Retinal pigment epithelial cell (primary cell): Measurements from ENCODE around the gene ADAM19.

Experiments used
- DNase-seq: peaks from one replicate; pipeline ENCODE4 v3.0.0-alpha.2; 2010; ENCODE audit warnings: low read depth
- H3K4me3 ChIP-seq: 2 replicates; pipeline ENCODE4 v1.5.1; 2011; ENCODE audit warnings: mild to moderate bottlenecking, low read length, control low read depth, moderate library complexity
- TF ChIP-seq, protein P1 (sequence below): conservative IDR thresholded peaks from 2 replicates; pipeline ENCODE4 v1.5.1; 2011; ENCODE audit warnings: low read depth, low read length, control low read depth, inconsistent platforms

The ADAM19 gene

GRCh38 chr5:157496864-157497263 is 78.7 kb downstream of the ADAM19 start:
- DNase-seq: no peak
- no peak overlapping the region for H3K4me3 ChIP-seq
- TF ChIP-seq, protein P1, sequence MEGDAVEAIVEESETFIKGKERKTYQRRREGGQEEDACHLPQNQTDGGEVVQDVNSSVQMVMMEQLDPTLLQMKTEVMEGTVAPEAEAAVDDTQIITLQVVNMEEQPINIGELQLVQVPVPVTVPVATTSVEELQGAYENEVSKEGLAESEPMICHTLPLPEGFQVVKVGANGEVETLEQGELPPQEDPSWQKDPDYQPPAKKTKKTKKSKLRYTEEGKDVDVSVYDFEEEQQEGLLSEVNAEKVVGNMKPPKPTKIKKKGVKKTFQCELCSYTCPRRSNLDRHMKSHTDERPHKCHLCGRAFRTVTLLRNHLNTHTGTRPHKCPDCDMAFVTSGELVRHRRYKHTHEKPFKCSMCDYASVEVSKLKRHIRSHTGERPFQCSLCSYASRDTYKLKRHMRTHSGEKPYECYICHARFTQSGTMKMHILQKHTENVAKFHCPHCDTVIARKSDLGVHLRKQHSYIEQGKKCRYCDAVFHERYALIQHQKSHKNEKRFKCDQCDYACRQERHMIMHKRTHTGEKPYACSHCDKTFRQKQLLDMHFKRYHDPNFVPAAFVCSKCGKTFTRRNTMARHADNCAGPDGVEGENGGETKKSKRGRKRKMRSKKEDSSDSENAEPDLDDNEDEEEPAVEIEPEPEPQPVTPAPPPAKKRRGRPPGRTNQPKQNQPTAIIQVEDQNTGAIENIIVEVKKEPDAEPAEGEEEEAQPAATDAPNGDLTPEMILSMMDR: no peak

GRCh38 chr5:157494178-157494832 is 81.3 kb downstream of the ADAM19 start:
- no peak for DNase-seq
- no peak overlapping the region for H3K4me3 ChIP-seq
- TF ChIP-seq, protein P1: no peak

DNA sequence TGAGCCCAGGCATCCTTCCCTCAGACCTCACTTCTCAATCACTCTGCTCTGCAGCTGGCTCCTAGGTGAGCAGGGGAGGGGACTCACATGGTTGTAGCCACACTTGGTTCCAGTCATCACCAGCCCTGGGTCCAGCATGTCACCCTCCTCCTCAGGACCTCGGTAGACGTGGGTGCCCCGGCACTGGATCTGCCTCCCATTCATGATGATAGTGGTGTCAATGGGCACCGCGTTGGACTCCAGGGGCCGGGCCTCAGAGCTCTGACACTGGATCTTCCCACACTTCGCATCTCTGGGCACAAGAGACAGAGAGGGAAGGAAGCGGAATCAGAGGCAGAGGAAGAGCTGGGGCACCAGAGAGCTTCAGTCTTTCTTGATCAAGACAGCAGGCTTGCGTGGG is 82.7 kb downstream of the ADAM19 start:
- TF ChIP-seq, protein P1: no peak
- no peak for DNase-seq
- no peak overlapping the region for H3K4me3 ChIP-seq

DNA sequence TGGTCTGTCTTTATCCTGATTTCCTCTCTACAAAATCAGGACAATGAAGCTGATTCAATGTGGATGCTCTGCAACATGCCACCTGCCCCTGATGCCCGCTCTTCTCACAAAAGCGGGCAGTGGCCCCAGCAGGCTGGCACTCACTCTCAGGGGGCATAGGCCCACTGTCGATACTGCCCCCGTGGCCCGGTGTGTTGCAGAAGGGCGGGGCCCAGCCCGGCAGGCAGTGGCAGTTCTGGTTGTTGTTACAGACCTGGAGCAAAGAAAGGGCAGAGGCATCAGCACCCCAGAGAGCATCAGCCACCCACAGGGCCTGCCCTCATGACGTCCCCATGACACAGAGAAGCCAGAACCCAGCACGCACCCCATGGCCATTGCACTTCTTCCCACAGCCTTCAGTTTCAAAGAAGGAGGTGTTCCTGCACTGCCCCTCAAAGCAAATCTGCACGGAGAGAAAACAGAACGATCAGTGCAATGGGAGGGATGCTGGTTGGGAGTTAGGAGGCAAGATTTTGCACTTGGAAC is 84.0 kb downstream of the ADAM19 start:
- no peak for DNase-seq
- TF ChIP-seq, protein P1: no peak
- no peak overlapping the region for H3K4me3 ChIP-seq

DNA sequence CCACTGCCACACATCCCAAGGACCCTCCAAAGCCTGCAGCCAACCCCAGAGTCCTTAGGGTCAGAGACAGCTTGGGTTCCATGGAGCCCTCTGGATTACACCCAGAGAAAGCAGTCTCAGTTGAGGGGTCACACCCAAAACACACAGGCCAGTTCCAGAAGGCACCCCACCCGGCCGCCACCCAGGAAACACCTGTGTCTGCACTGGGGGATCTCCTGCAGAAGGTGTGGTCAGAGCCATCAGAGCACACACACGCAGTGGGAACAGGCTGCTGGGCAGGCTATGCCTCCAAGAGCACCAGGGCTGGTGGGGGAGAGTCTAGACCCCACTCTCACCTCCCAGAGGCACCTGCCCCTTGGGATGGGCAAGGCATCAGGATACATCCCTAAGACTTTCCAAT is 88.2 kb downstream of the ADAM19 start:
- DNase-seq: no peak
- TF ChIP-seq, protein P1: no peak
- H3K4me3 ChIP-seq: no peak overlapping the region

GRCh38 chr5:157486861-157487260 is 88.7 kb downstream of the ADAM19 start:
- no peak for DNase-seq
- TF ChIP-seq, protein P1: no peak
- no peak overlapping the region for H3K4me3 ChIP-seq

- DNase-seq: no peak
- TF ChIP-seq, protein P1: no peak
- no peak overlapping the region for H3K4me3 ChIP-seq
Measured at GRCh38 chr5:157486221-157486681, 89.3 kb downstream of the ADAM19 start.
